Thyroid gland (tissue), 4 donors: ENCODE measurements around the gene RRP9. TPM values are rescaled to one million over a fixed set of nuclear protein-coding genes. Genes with fewer than 3 reads are reported as not detected.

Experiments
- DNase-seq, 2 donors: peaks; one replicate each; pipeline ENCODE4 v3.0.0-alpha.2; 2019
- H3K27ac ChIP-seq, 3 donors: fragments of 200-600 bp; sonication (generic); 1 replicate in 2 of 3; 2 replicates in 1 of 3; pipeline ENCODE4 v1.5.1; 2016 to 2019; ENCODE audit warnings: mild to moderate bottlenecking in 1 of 3, moderate library complexity in 1 of 3
- H3K27me3 ChIP-seq: fragments of 200-600 bp; sonication (generic); one replicate; pipeline ENCODE4 v1.5.1; 2019
- H3K36me3 ChIP-seq, 2 donors: fragments of 200-600 bp; sonication (generic); one replicate each; pipeline ENCODE4 v1.5.1; 2016 to 2019
- H3K4me1 ChIP-seq, 2 donors: fragments of 200-600 bp; sonication (generic); one replicate each; pipeline ENCODE4 v1.5.1; 2017 to 2019
- H3K4me3 ChIP-seq, 3 donors: fragments of 200-600 bp; sonication (generic); replicated peaks in 1 of 3; 1 replicate in 2 of 3; 2 replicates in 1 of 3; pipeline ENCODE4 v1.5.1; 2016; ENCODE audit warnings: mild to moderate bottlenecking in 1 of 3
- H3K9me3 ChIP-seq: fragments of 200-600 bp; sonication (generic); one replicate; pipeline ENCODE4 v1.5.1; 2017
- POLR2A ChIP-seq, 2 donors: fragments of 450-650 bp; IDR thresholded peaks; one replicate each; pipeline ENCODE4 v1.6.1; 2017; ENCODE audit warnings: antibody characterized with exemption in 2 of 2, mild to moderate bottlenecking in 2 of 2, moderate library complexity in 1 of 2
- WGBS, 2 donors: methylation state at CpG; one replicate each; pipeline ENCODE4 v1.1.5; 2017; 5-methylcytosine and 5-hydroxymethylcytosine counted together
- intact Hi-C: fragments of 100-400 bp; cut with DNase I; formaldehyde crosslinking; loops from one replicate; pipeline ENCODE4 v1.15.1; 2023
- total RNA-seq, 4 donors: library from RNA; depleted of rRNA; stranded (reverse); fragments of >200 nt; gene quantifications; one replicate each; pipeline ENCODE4 v1.2.3, GENCODE V29; 2016
- TF ChIP-seq, protein P1 (sequence below), 6 experiments: fragments of 200-600 bp in 3 of 6; fragments of 450-650 bp in 3 of 6; sonication (generic) in 3 of 6; IDR thresholded peaks; one replicate each; pipeline ENCODE4 v1.5.1; 2016 to 2019; ENCODE audit warnings: antibody characterized with exemption in 6 of 6, mild to moderate bottlenecking in 2 of 6, inconsistent platforms in 1 of 6, moderate library complexity in 1 of 6

RRP9 gene
- total RNA-seq, 4 donors from 2014 or later, result 7.3 to 14.4 (median 11.9) TPM

DNA sequence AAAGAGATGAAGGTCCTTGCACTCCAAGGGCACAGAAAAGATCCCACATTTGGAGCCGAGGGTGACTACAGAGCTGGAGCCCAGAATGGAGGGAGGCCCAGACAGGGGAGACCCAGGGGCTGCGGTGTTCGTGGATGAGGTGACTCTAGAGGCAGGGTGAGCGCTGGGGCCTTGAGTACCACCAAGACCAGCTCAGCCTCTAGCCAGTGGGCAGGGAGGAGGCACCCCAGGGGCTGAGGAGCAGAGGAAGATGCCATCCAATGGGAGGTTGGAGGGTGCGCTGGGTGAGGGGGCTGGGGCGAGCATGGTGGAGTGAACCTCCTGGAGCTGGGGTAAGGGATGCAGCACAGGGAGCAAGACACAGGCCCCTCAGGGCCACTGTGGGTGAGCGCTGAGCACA lies 13.3 kb downstream of the RRP9 start:
- peaks cover 2 to 6% of the 10 kb centered on the region in 2 donors for H3K36me3 ChIP-seq
- H3K27ac ChIP-seq, result no peak overlapping the region
- no peaks in the 10 kb centered on the region for H3K4me1 ChIP-seq
- no peaks in the 10 kb centered on the region for H3K9me3 ChIP-seq
- H3K4me3 ChIP-seq, result no peak overlapping the region
- DNase-seq, result no peak
- WGBS, 2 donors, result 94 to 97% methylated on average over 6 to 7 of the region's 7 CpGs
- no peaks in the 10 kb centered on the region for H3K27me3 ChIP-seq
- intact Hi-C loops, result no loop called here
- TF ChIP-seq POLR2A (IDR thresholded peaks at IDR 0.05), result no peak
- TF ChIP-seq, protein P1, sequence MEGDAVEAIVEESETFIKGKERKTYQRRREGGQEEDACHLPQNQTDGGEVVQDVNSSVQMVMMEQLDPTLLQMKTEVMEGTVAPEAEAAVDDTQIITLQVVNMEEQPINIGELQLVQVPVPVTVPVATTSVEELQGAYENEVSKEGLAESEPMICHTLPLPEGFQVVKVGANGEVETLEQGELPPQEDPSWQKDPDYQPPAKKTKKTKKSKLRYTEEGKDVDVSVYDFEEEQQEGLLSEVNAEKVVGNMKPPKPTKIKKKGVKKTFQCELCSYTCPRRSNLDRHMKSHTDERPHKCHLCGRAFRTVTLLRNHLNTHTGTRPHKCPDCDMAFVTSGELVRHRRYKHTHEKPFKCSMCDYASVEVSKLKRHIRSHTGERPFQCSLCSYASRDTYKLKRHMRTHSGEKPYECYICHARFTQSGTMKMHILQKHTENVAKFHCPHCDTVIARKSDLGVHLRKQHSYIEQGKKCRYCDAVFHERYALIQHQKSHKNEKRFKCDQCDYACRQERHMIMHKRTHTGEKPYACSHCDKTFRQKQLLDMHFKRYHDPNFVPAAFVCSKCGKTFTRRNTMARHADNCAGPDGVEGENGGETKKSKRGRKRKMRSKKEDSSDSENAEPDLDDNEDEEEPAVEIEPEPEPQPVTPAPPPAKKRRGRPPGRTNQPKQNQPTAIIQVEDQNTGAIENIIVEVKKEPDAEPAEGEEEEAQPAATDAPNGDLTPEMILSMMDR (IDR thresholded peaks at IDR 0.05), result no peak

DNA sequence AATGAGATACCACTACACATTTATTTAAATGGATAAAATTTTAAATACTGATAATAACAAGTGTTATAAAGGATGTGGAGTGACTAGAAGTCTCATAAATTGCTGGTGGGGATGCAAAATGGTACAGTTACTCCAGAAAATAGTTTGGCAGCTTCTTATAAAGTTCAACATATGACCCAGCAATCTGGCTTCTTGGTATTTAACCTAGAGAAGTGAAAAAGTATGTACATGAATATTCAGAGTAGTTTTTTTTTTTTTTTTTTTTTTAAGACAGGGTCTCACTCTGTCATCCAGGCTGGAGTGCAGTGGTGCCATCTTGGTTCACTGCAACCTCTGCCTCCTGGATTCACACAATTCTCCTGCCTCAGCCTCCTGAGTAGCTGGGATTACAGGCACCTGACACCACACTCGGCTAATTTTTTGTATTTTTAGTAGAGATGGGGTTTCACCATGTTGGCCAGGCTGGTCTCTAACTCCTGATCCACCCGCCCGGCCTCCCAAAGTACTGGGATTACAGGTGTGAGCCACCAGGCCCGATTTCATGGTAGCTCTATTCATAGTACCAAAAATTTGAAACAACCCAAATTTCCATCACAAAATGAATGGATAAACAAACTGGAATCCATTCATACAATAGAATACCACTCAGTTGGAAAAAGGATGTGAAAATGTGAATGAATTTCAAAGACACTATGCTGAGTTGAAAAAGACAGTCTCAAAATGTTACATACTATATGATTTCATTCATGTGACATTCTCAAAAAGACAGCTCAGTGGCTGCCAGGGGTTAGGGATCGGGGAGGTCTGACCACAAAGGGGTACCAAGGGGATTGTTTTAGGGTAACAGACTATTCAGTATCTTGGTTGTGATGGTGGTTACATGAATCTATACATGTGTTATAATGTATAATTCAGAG lies 14.4 kb downstream of the RRP9 start:
- Histone ChIP-seq H3K4me3 (no peak overlapping the region), H3K36me3 (no peaks in the 10 kb centered on the region), H3K9me3 (no peaks in the 10 kb centered on the region), H3K27me3 (no peaks in the 10 kb centered on the region), H3K27ac (no peak overlapping the region), H3K4me1 (no peaks in the 10 kb centered on the region)
- no peak for DNase-seq
- no peak for TF ChIP-seq POLR2A (IDR thresholded peaks at IDR 0.05)
- TF ChIP-seq, protein P1 (IDR thresholded peaks at IDR 0.05), result no peak
- intact Hi-C loops, result no loop called here
- WGBS, 2 donors, result 91 to 95% methylated on average over 5 of the region's 5 CpGs

DNA sequence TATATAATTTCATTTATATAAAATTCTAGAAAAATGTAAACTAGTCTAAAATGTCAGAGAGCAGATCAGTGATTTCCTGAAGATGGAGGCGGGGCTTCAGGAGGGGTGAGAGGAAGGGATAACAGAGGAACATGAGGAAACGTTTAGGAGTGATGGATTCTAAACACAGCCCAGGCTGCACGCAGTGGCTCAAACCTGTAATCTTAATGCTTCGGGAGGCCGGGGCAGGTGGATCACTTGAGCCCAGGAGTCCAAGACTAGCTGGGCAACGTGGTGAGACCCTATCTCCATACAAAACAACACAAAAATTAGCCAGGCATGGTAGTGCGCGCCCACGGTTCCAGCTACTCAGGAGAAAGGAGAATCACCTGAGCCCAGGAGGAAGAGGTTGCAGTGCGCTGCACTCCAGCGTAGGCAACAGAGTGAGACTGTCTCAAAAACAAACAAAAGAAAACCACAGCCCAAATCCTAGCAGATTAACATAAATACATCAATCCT lies 20.6 kb downstream of the RRP9 start:
- DNase-seq, result no peak
- intact Hi-C loops, result no loop called here
- H3K4me3 ChIP-seq, result no peak overlapping the region
- H3K27me3 ChIP-seq, result no peaks in the 10 kb centered on the region
- 68 to 70% methylated on average over 11 of the region's 11 CpGs for WGBS, 2 donors
- no peaks in the 10 kb centered on the region for H3K9me3 ChIP-seq
- H3K4me1 ChIP-seq, result no peaks in the 10 kb centered on the region
- H3K27ac ChIP-seq, result no peak overlapping the region
- no peak for TF ChIP-seq POLR2A (IDR thresholded peaks at IDR 0.05)
- TF ChIP-seq, protein P1 (IDR thresholded peaks at IDR 0.05), result no peak
- H3K36me3 ChIP-seq, result no peaks in the 10 kb centered on the region

DNA sequence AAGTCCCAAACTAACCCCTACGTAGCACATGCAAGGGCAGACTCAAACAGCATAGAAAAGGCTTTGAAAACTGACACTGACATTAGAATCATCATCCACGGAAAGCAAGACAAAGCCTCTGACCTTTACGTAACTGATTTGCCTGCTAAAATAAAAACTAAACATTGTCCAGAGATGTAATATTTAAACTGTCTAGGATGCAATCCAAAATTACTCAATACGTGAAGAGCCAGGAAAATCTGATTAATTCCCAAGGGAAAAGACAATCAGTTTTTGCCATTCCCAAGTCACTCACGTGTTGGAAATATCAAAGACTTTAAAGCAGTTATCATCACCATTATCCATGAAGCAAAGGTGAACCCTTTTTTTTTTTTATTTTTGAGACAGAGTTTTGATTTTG lies 25.3 kb downstream of the RRP9 start:
- H3K27ac ChIP-seq, result no peak overlapping the region
- no peaks in the 10 kb centered on the region for H3K36me3 ChIP-seq
- H3K4me3 ChIP-seq, result no peak overlapping the region
- TF ChIP-seq, protein P1 (IDR thresholded peaks at IDR 0.05), result no peak
- TF ChIP-seq POLR2A (IDR thresholded peaks at IDR 0.05), result no peak
- intact Hi-C loops, result no loop called here
- 57 to 59% methylated on average over 5 of the region's 5 CpGs for WGBS, 2 donors
- no peaks in the 10 kb centered on the region for H3K27me3 ChIP-seq
- no peak for DNase-seq
- no peaks in the 10 kb centered on the region for H3K9me3 ChIP-seq
- H3K4me1 ChIP-seq, result no peaks in the 10 kb centered on the region

DNA sequence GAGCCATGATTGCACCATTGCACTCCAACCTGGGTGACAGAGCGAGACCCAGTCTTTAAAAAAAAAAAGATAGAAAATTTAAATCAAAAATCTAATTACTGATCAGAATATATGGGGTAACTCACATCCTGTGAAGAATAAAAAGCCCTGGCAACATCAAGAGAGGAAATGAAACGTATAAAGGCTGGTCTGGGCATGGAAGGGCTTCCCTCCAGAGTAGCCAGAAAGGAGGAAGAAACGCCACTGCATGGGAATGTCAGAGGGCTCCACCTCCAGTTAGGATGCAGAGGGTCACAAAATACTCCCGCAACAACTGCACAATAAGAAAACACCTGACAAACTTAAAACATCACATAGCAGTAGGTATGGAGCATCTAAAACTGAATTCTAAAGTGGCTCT lies 33.7 kb downstream of the RRP9 start:
- TF ChIP-seq, protein P1 (IDR thresholded peaks at IDR 0.05), result no peak
- no peak for TF ChIP-seq POLR2A (IDR thresholded peaks at IDR 0.05)
- H3K9me3 ChIP-seq, result no peaks in the 10 kb centered on the region

More for the DNA sequence above, 33.7 kb downstream of the RRP9 start:
- no peak for DNase-seq
- intact Hi-C loops, result no loop called here
- Histone ChIP-seq H3K4me3 (no peak overlapping the region), H3K27ac (no peak overlapping the region), H3K4me1 (no peaks in the 10 kb centered on the region), H3K27me3 (no peaks in the 10 kb centered on the region), H3K36me3 (no peaks in the 10 kb centered on the region)
- 74 to 79% methylated on average over 4 of the region's 4 CpGs for WGBS, 2 donors
